HG02938 (cell line): ENCODE data around the gene E2F6.

Source experiments
- ATAC-seq: cut with Tn5 transposase; IDR thresholded peaks from one replicate; pipeline ENCODE4 v1.9.1; 2021; ENCODE audit warnings: mild to moderate bottlenecking, moderate library complexity; ENCODE audit not compliant: unreplicated experiment

E2F6 gene

DNA sequence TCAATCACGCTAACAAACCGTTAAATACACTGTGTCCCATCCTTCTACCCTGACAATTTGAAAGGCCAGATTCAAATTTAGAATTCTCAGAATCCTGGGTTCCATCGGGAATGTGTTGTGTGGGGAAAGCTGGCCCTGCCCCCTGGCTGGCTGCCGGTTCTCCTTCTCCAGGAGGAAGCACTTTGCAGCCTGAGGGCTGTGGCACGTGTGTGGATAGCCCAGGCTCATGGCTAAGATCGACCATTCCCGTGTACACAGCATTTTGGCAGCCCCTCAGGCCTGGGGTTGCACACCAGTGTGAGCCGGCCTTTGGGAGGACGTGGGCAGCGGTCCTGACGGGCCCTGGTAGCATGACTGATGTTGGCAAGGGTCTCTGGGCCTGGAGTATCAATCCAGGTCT, 70.6 kb downstream of the E2F6 start:
- no peak for ATAC-seq
